ENCODE results near the gene CDCP1.

- TF ChIP-seq GATA2 (IDR thresholded peaks at IDR 0.05; ENCODE audit: low read depth, low read length) (no peak), GATA3 (IDR thresholded peaks at IDR 0.05; ENCODE audit: low read depth, low read length) (no peak)
Measured at GRCh38 chr3:45134758-45135521, 11.2 kb downstream of the CDCP1 start.

All from SH-SY5Y (cell line).